ENCODE results near the gene FOXRED2. TPM values are rescaled to one million over a fixed set of nuclear protein-coding genes. Genes with fewer than 3 reads are reported as not detected.

Gene FOXRED2
- total RNA-seq, 1 experiment from 2014 or later = 34.4 TPM

DNA sequence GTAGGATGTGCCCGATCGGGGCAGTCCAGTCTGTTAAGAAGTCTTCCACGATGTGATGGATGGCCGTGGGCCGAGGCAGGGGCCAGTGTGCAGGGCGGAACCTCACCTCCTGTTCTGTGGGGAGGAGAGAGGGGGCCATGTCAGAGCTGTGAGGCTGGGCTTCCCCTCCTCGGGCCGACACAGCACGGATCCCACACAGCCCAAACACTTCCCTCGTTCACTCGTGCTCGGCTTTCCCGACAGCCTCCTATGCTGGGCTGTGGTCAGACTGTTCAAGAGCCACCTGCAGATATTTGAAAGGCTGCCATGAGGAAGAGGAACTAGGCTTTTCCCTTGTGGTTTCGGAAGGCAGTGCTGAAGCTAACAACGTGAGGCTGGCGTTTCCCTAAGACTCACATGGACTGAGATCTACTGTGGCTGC lies 13.1 kb downstream of the FOXRED2 start:
- Histone ChIP-seq H3K14ac (ENCODE audit: insufficient read depth, low read length) (no peak overlapping the region), H2BK12ac (ENCODE audit: insufficient read length, low read depth, low read length) (no peak overlapping the region), H3K18ac (ENCODE audit: insufficient read length, low read depth, low read length) (no peak overlapping the region), H2AFZ (ENCODE audit: low read length) (no peak overlapping the region), H3K4ac (ENCODE audit: low read depth, low read length) (no peak overlapping the region), H2BK15ac (ENCODE audit: low read depth, low read length) (no peak overlapping the region), H4K20me1 (ENCODE audit: control insufficient read depth, insufficient read depth, insufficient read length) (no peaks in the 10 kb centered on the region), H2AK5ac (ENCODE audit: insufficient read length, low read length) (no peak overlapping the region), H3K9me3 (ENCODE audit: control insufficient read depth, low read depth, low read length) (no peaks in the 10 kb centered on the region), H3K79me1 (ENCODE audit: insufficient read depth, low read depth, low read length, poor library complexity, severe bottlenecking) (no peaks in the 10 kb centered on the region), H4K5ac (ENCODE audit: insufficient read length, low read depth, low read length) (no peak overlapping the region), H4K8ac (replicated peaks; ENCODE audit: insufficient read length, low read depth, low read length) (no peak overlapping the region), H3K27ac (ENCODE audit: insufficient read length, low read depth, low read length) (no peak overlapping the region), H3K79me2 (ENCODE audit: insufficient read depth, low read length) (no peaks in the 10 kb centered on the region), H2BK20ac (ENCODE audit: low read depth, low read length, poor library complexity, severe bottlenecking) (no peak overlapping the region), H3K27me3 (ENCODE audit: insufficient read depth, low read length) (no peaks in the 10 kb centered on the region), H4K91ac (ENCODE audit: insufficient read length, low read depth, low read length) (no peak overlapping the region), H3K56ac (ENCODE audit: insufficient read length, low read depth, low read length) (no peak overlapping the region), H3T11ph (ENCODE audit: low read length) (no peak overlapping the region), H2BK5ac (ENCODE audit: insufficient read length, low read length) (no peak overlapping the region), H3K23me2 (ENCODE audit: insufficient read length, low read depth, low read length, poor library complexity, severe bottlenecking) (no peaks in the 10 kb centered on the region), H3K23ac (ENCODE audit: insufficient read length, low read depth, low read length) (no peak overlapping the region), H2BK120ac (ENCODE audit: low read depth, low read length, poor library complexity, severe bottlenecking) (no peak overlapping the region), H3K4me1 (ENCODE audit: insufficient read depth, low read length) (no peaks in the 10 kb centered on the region), H3K4me2 (ENCODE audit: insufficient read depth, insufficient read length, low read length) (no peak overlapping the region), H3K9ac (ENCODE audit: extremely low read depth, insufficient read length, low read length) (no peak overlapping the region)
- no peaks in the 10 kb centered on the region for H3K27me3 Mint-ChIP-seq (ENCODE audit: low read depth)
- peaks cover 23 to 77% (median 55%) of the 10 kb centered on the region in 3 experiments for H3K36me3 Mint-ChIP-seq (ENCODE audit: insufficient read depth in 1 of 3, low read depth in 3 of 3)
- H3K27ac Mint-ChIP-seq = no peak overlapping the region
- no peak for DNase-seq
- H3K4me1 Mint-ChIP-seq = no peaks in the 10 kb centered on the region
- TF ChIP-seq, protein P1, sequence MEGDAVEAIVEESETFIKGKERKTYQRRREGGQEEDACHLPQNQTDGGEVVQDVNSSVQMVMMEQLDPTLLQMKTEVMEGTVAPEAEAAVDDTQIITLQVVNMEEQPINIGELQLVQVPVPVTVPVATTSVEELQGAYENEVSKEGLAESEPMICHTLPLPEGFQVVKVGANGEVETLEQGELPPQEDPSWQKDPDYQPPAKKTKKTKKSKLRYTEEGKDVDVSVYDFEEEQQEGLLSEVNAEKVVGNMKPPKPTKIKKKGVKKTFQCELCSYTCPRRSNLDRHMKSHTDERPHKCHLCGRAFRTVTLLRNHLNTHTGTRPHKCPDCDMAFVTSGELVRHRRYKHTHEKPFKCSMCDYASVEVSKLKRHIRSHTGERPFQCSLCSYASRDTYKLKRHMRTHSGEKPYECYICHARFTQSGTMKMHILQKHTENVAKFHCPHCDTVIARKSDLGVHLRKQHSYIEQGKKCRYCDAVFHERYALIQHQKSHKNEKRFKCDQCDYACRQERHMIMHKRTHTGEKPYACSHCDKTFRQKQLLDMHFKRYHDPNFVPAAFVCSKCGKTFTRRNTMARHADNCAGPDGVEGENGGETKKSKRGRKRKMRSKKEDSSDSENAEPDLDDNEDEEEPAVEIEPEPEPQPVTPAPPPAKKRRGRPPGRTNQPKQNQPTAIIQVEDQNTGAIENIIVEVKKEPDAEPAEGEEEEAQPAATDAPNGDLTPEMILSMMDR (conservative IDR thresholded peaks at IDR 0.05) = no peak
- H3K4me3 Mint-ChIP-seq = no peak overlapping the region
- WGBS (ENCODE audit: extremely low coverage, insufficient read length, low lambda C conversion rate) = no CpG with 5 or more reads among the region's 16 CpGs
- no peaks in the 10 kb centered on the region for H3K9me3 Mint-ChIP-seq

All from H9 (cell line).